GM23338 (cell line): ENCODE measurements around the gene GPR149. TPM values are rescaled to one million over a fixed set of nuclear protein-coding genes. Genes with fewer than 3 reads are reported as not detected.

Experiments used
- ATAC-seq: fragments of 200-7000 bp; cut with Tn5 transposase; 3 replicates; pipeline ENCODE4 v1.9.1; 2020
- DNase-seq: peaks from one replicate; pipeline ENCODE4 v3.0.0-alpha.2; 2015; ENCODE audit warnings: low spot score
- H2AFZ ChIP-seq: fragments of 200-600 bp; sonication (generic); 2 replicates; pipeline ENCODE4 v1.8.0; 2016; ENCODE audit warnings: antibody characterized with exemption, mild to moderate bottlenecking, moderate library complexity
- H3F3A ChIP-seq: fragments of 200-600 bp; sonication (generic); replicated peaks from 2 replicates; pipeline ENCODE4 v1.8.0; 2017; ENCODE audit warnings: antibody characterized with exemption, mixed run types, low read depth
- H3K27ac ChIP-seq: fragments of 200-600 bp; sonication (generic); 2 replicates; pipeline ENCODE4 v1.6.1; 2016; ENCODE audit warnings: low read depth
- H3K27me3 ChIP-seq: fragments of 200-600 bp; sonication (generic); 2 replicates; pipeline ENCODE4 v1.8.0; 2016; ENCODE audit warnings: mild to moderate bottlenecking, mixed run types, moderate library complexity; ENCODE audit not compliant: insufficient read depth
- H3K36me3 ChIP-seq: fragments of 200-600 bp; sonication (generic); 2 replicates; pipeline ENCODE4 v1.8.0; 2016; ENCODE audit warnings: mild to moderate bottlenecking; ENCODE audit not compliant: insufficient read depth
- H3K4me1 ChIP-seq: fragments of 200-600 bp; sonication (generic); 2 replicates; pipeline ENCODE4 v1.8.0; 2016; ENCODE audit warnings: mild to moderate bottlenecking, moderate library complexity; ENCODE audit not compliant: insufficient read depth
- H3K4me2 ChIP-seq: fragments of 200-600 bp; sonication (generic); 2 replicates; pipeline ENCODE4 v1.7.1; 2017; ENCODE audit warnings: mixed run types
- H3K4me3 ChIP-seq: fragments of 200-600 bp; sonication (generic); 2 replicates; pipeline ENCODE4 v1.6.1; 2016; ENCODE audit warnings: mixed run types
- H3K79me2 ChIP-seq: fragments of 200-600 bp; sonication (generic); replicated peaks from 2 replicates; pipeline ENCODE4 v1.8.0; 2017; ENCODE audit warnings: mild to moderate bottlenecking; ENCODE audit not compliant: insufficient read depth
- H3K9me2 ChIP-seq: fragments of 200-600 bp; sonication (generic); 2 replicates; pipeline ENCODE4 v1.8.0; 2017; ENCODE audit not compliant: insufficient read depth
- H4K20me1 ChIP-seq: fragments of 200-600 bp; sonication (generic); replicated peaks from 2 replicates; pipeline ENCODE4 v1.8.0; 2017; ENCODE audit warnings: mild to moderate bottlenecking; ENCODE audit not compliant: insufficient read depth
- H3K27ac Mint-ChIP-seq: 2 replicates; pipeline ENCODE4 v1.8.0; 2020; ENCODE audit warnings: inconsistent platforms, mild to moderate bottlenecking, moderate library complexity, mixed read lengths
- H3K27me3 Mint-ChIP-seq: 3 replicates; pipeline ENCODE4 v1.8.0; 2022; ENCODE audit warnings: low read depth, mild to moderate bottlenecking, moderate library complexity, mixed read lengths, inconsistent platforms; ENCODE audit not compliant: insufficient read depth, poor library complexity
- H3K36me3 Mint-ChIP-seq: 3 replicates; pipeline ENCODE4 v1.8.0; 2021; ENCODE audit warnings: low read depth, mild to moderate bottlenecking, inconsistent platforms, moderate library complexity, mixed read lengths
- H3K4me1 Mint-ChIP-seq: 3 replicates; pipeline ENCODE4 v1.8.0; 2020; ENCODE audit warnings: mild to moderate bottlenecking, inconsistent platforms, mixed read lengths
- H3K4me3 Mint-ChIP-seq: 3 replicates; pipeline ENCODE4 v1.8.0; 2021; ENCODE audit warnings: moderate library complexity, mild to moderate bottlenecking, inconsistent platforms, mixed read lengths
- H3K9me3 Mint-ChIP-seq: 3 replicates; pipeline ENCODE4 v1.8.0; 2020; ENCODE audit warnings: moderate library complexity, mild to moderate bottlenecking, inconsistent platforms, mixed read lengths
- CREB1 ChIP-seq: fragments of 250-450 bp; sonication (Bioruptor Pico); IDR thresholded peaks from 2 replicates; pipeline ENCODE4 v1.5.0; 2020; ENCODE audit warnings: low read depth, mild to moderate bottlenecking, moderate library complexity
- CTCF ChIP-seq, 2 experiments: fragments of 200-600 bp in 1 of 2; sonication (generic) in 1 of 2; conservative IDR thresholded peaks; 2 replicates each; pipeline versions ENCODE4 v1.5.1 to v1.6.1; 2016 to 2017; ENCODE audit warnings: antibody characterized with exemption in 2 of 2, low read depth in 2 of 2, mild to moderate bottlenecking in 2 of 2, moderate library complexity in 1 of 2
- EZH2 ChIP-seq: fragments of 200-600 bp; sonication (generic); IDR thresholded peaks from one replicate; pipeline ENCODE4 v1.8.0; 2017; ENCODE audit warnings: antibody characterized with exemption, mild to moderate bottlenecking, low read depth; ENCODE audit not compliant: unreplicated experiment
- EZH2phosphoT487 ChIP-seq: fragments of 200-600 bp; sonication (generic); IDR thresholded peaks from one replicate; pipeline ENCODE4 v1.8.1; 2018; ENCODE audit warnings: antibody characterized with exemption; ENCODE audit not compliant: unreplicated experiment
- JUNB ChIP-seq: IDR thresholded peaks from one replicate; pipeline ENCODE4 v1.6.1; 2016; ENCODE audit warnings: antibody characterized with exemption; ENCODE audit not compliant: unreplicated experiment
- NANOG ChIP-seq: IDR thresholded peaks from 2 replicates; pipeline ENCODE4 v1.6.1; 2016; ENCODE audit warnings: antibody characterized with exemption, borderline replicate concordance
- POLR2AphosphoS5 ChIP-seq: IDR thresholded peaks from 2 replicates; pipeline ENCODE4 v1.6.1; 2016; ENCODE audit warnings: antibody characterized with exemption, low read depth
- REST ChIP-seq: IDR thresholded peaks from one replicate; pipeline ENCODE4 v1.6.1; 2018; ENCODE audit warnings: antibody characterized with exemption; ENCODE audit not compliant: unreplicated experiment
- STAT1 ChIP-seq: IDR thresholded peaks from one replicate; pipeline ENCODE4 v1.6.1; 2016; ENCODE audit warnings: antibody characterized with exemption; ENCODE audit not compliant: unreplicated experiment
- ZNF331 ChIP-seq: fragments of 250-450 bp; sonication (Bioruptor Pico); IDR thresholded peaks from 2 replicates; pipeline ENCODE4 v1.5.0; 2020; ENCODE audit warnings: low read depth, mild to moderate bottlenecking, moderate library complexity
- polyA plus RNA-seq: library from polyadenylated mRNA; unstranded; fragments of >200 nt; fragmentation: Nextera tagmentation; extraction: Ambion mirVana; gene quantifications from 2 replicates; pipeline ENCODE4 v1.2.1, GENCODE V29; 2016
- total RNA-seq: library from RNA; depleted of rRNA; stranded (reverse); fragments of >200 nt; shearing (Covaris generic); gene quantifications from 2 replicates; pipeline ENCODE4 v1.2.3, GENCODE V29; 2014

GPR149 gene
- total and polyA plus RNA-seq, 2 experiments from 2014 or later, result 0.11 to 0.21 TPM

GRCh38 chr3:154304936-154305335 is 125.1 kb downstream of the GPR149 start:
- H3K9me2 ChIP-seq, result no peaks in the 10 kb centered on the region
- no peaks in the 10 kb centered on the region for H3F3A ChIP-seq
- H3K4me3 ChIP-seq, result no peak overlapping the region
- no peak overlapping the region for H2AFZ ChIP-seq
- TF ChIP-seq POLR2AphosphoS5 (no peak), NANOG (no peak), EZH2 (no peak), EZH2phosphoT487 (no peak), JUNB (no peak)
- DNase-seq (no peak), ATAC-seq (no peak)
- Mint-ChIP-seq H3K36me3 (peaks cover 87% of the 10 kb centered on the region), H3K27me3 (no peaks in the 10 kb centered on the region), H3K27ac (no peak overlapping the region), H3K4me3 (no peak overlapping the region), H3K4me1 (no peaks in the 10 kb centered on the region), H3K9me3 (no peaks in the 10 kb centered on the region)
- no peaks in the 10 kb centered on the region for H3K27me3 ChIP-seq
- H3K79me2 ChIP-seq, result peaks cover 35% of the 10 kb centered on the region
- H3K4me2 ChIP-seq, result no peak overlapping the region
- H3K4me1 ChIP-seq, result no peaks in the 10 kb centered on the region
- H3K36me3 ChIP-seq, result peaks cover 68% of the 10 kb centered on the region
- 0 out of 2 replicates have a peak, but pooled peaks cover 6% of the 10 kb centered on the region for H4K20me1 ChIP-seq
- no peak overlapping the region for H3K27ac ChIP-seq

GRCh38 chr3:154304116-154304786 is 125.7 kb downstream of the GPR149 start:
- Histone ChIP-seq H3K4me2 (no peak overlapping the region), H3K4me3 (no peak overlapping the region), H2AFZ (no peak overlapping the region), H3K79me2 (peaks cover 28% of the 10 kb centered on the region), H4K20me1 (no peaks in the 10 kb centered on the region), H3K27me3 (no peaks in the 10 kb centered on the region), H3K36me3 (peaks cover 69% of the 10 kb centered on the region), H3K4me1 (no peaks in the 10 kb centered on the region), H3F3A (no peaks in the 10 kb centered on the region), H3K9me2 (no peaks in the 10 kb centered on the region), H3K27ac (no peak overlapping the region)
- no peak overlapping the region for H3K4me3 Mint-ChIP-seq
- peaks cover 85% of the 10 kb centered on the region for H3K36me3 Mint-ChIP-seq
- H3K9me3 Mint-ChIP-seq, result no peaks in the 10 kb centered on the region
- TF ChIP-seq CTCF (conservative IDR thresholded peaks at IDR 0.05; ENCODE audit: low read depth in 2 of 2) (no peak), CREB1 (no peak), ZNF331 (no peak), JUNB (no peak), STAT1 (no peak)
- no peak overlapping the region for H3K27ac Mint-ChIP-seq
- no peak for DNase-seq
- H3K27me3 Mint-ChIP-seq, result no peaks in the 10 kb centered on the region
- no peak for ATAC-seq
- H3K4me1 Mint-ChIP-seq, result no peaks in the 10 kb centered on the region

- Histone ChIP-seq H3F3A (no peaks in the 10 kb centered on the region), H3K79me2 (peaks cover 3% of the 10 kb centered on the region; the same call in 1 of the 2 replicates), H3K27me3 (no peaks in the 10 kb centered on the region), H3K4me1 (no peaks in the 10 kb centered on the region), H3K4me3 (no peak overlapping the region), H3K27ac (no peak overlapping the region), H3K36me3 (peaks cover 84% of the 10 kb centered on the region), H4K20me1 (no peaks in the 10 kb centered on the region), H3K4me2 (no peak overlapping the region), H2AFZ (no peak overlapping the region), H3K9me2 (no peaks in the 10 kb centered on the region)
- Mint-ChIP-seq H3K27ac (no peak overlapping the region), H3K9me3 (no peaks in the 10 kb centered on the region), H3K4me3 (no peak overlapping the region), H3K4me1 (no peaks in the 10 kb centered on the region), H3K36me3 (peaks cover 75% of the 10 kb centered on the region), H3K27me3 (no peaks in the 10 kb centered on the region)
- DNase-seq (no peak), ATAC-seq (no peak)
- TF ChIP-seq REST (no peak), CTCF (conservative IDR thresholded peaks at IDR 0.05; ENCODE audit: low read depth in 2 of 2) (no peak; a peak in 1 of 4 replicates)
Observed at GRCh38 chr3:154301561-154301960, 128.4 kb downstream of the GPR149 start.
